NCI-H146 treated with DMSO at 0.1 percent for 48 hours (cell line): ENCODE data around the gene DHX40.
A peak's percentile ranks its signal among the peaks of the same experiment; 100 is the strongest.
"Not testable (repeated sequence)": the region's sequence is repeated elsewhere in the genome, so short reads cannot be mapped to it uniquely, and the experiment has no call there.

ENCODE experiments used
- DNase-seq: peaks from one replicate; lab custom pipeline; 2025; ENCODE audit not compliant: unreplicated experiment; lab: John Stamatoyannopoulos, UW

DHX40 gene, protein sequence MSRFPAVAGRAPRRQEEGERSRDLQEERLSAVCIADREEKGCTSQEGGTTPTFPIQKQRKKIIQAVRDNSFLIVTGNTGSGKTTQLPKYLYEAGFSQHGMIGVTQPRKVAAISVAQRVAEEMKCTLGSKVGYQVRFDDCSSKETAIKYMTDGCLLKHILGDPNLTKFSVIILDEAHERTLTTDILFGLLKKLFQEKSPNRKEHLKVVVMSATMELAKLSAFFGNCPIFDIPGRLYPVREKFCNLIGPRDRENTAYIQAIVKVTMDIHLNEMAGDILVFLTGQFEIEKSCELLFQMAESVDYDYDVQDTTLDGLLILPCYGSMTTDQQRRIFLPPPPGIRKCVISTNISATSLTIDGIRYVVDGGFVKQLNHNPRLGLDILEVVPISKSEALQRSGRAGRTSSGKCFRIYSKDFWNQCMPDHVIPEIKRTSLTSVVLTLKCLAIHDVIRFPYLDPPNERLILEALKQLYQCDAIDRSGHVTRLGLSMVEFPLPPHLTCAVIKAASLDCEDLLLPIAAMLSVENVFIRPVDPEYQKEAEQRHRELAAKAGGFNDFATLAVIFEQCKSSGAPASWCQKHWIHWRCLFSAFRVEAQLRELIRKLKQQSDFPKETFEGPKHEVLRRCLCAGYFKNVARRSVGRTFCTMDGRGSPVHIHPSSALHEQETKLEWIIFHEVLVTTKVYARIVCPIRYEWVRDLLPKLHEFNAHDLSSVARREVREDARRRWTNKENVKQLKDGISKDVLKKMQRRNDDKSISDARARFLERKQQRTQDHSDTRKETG

GRCh38 chr17:59565171-59565958 lies at the start of gene DHX40:
Gene DHX40 (plus strand): TSS chr17:59565610. CDS start chr17:59565672, 62 bp downstream.
- DNase-seq, result peak; percentile 85

GRCh38 chr17:59516451-59516850 lies 49.0 kb upstream of the DHX40 start:
- no peak for DNase-seq

GRCh38 chr17:59519132-59519531 lies 46.3 kb upstream of the DHX40 start:
- no peak for DNase-seq

DNA sequence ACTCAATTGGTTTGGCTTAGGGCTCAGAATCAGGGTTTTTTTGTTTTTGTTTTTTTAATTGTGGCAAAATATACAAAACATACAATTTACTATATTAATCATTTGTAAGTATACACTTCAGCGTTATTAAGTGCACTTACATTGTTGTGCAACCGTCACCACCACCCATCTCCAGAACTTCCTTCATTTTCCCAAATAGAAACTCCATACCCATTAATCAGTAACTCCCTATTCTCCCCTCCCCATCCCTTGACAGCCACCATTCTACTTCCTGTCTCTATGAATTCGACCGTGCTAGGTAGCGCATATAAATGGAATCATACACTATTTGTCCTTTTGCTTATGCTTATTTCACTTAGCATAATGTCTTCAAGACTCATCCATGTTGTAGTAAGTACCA lies 45.2 kb upstream of the DHX40 start:
- DNase-seq, result no peak

DNA sequence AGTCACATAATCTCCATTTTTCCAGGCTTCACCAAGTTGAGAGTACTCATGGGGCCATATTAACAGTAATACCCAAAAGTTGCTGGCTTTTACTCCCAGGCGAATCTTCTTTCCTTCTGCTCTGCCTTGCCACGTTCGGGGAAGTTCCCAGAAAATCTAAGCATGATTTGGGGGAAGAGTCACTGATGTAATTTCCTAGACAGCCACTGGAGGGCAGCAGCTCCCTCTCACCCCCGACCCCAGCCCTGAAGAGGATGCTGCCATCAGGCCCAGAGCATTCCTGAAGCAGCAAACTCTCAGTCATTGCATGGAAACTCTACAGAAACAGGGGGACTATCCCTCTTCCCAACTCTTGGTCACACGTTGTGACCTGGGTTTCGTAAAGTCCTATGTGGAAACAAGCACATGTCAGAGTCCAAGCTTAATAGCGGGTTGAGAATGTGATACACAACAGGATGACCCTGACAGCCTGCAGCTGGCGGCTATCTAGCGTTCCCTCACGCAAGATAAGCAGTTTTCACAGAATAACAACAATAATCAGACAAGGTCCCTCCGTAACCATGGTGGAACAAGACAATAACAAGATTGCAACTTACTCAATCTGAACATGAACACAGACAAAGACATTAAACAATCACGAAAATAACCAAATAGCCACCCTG lies 43.8 kb upstream of the DHX40 start:
- peak; percentile 53 for DNase-seq

DNA sequence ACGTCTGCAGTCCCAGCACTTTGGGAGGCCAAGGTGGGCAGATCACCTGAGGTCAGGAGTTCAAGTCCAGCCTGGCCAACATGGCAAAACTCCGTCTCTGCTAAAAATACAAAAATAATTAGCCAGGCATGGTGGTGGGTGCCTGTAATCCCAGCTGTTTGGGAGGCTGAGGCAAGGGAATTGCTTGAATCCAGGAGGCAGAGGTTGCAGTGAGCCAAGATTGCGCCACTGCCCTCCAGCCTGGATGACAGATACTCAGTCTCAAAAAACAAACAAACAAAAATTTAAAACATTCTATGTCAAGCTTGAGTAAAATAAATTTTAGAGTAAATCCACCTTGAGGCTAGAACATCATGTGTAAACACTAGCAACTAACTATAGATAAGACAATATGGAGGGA lies 40.5 kb upstream of the DHX40 start:
- not testable (repeated sequence) for DNase-seq

DNA sequence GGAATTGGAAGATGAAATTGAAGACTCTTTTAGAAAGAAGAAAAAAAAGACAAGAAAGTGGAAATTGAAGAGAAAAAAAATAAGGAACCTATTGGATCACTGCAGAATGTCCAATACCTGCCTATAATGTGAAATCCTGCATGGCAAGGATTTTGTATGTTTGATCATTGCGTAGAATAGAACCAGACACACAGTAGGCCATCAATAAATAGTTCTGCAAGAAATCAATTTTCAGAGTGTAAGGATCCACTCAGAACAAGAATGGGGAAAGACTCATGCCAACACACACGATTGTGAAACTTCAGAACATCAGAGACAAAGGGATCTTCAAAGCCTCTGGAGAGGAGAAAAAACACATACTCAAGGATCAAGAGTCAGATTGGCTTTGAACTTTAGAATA lies 39.7 kb upstream of the DHX40 start:
- DNase-seq, result no peak

DNA sequence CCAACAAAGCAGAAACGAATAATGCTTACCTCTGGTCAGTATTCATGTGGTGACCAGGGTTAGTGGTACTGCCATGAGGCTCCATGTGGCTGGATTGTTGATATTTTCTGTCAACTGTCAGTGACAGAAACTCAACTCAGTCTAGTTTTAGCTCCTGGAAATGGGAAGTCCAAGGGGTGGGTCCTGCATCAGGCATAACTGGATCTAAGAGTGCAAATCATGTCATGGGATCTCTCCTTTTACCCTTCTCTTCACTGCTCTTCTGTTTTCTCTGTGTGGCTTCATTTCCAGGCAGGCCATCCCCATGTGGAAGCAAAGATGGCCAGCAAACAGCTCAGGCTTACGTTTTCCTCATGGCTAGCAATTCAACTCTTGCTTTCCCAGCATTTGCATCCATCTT lies 39.0 kb upstream of the DHX40 start:
- no peak for DNase-seq

DNA sequence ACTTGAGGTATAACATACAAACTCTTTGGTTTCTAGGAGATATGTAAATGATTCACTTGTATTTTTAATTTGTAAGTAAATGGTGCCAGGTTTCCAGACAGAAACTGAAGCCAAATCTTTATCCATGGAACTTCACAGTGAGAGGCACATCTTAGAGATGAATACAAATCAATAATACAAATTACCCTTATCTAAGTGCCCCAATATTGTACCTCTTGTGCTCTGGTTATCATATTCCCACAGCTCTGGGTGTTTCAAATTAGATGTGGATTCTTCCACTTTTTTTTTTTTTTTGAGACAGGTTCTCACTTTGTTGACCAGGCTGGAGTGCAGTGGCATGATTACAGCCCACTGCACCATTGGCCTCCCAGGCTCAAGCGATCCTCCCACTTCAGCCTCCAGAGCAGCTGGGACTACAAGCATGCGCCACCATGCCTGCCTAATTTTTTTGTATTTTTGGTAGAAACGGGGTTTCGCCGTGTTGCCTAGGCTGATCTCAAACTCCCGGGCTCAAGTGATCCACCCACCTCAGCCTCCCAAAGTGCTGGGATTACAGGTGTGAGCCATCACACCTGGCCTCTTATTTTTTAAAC lies 38.0 kb upstream of the DHX40 start:
- no peak for DNase-seq

DNA sequence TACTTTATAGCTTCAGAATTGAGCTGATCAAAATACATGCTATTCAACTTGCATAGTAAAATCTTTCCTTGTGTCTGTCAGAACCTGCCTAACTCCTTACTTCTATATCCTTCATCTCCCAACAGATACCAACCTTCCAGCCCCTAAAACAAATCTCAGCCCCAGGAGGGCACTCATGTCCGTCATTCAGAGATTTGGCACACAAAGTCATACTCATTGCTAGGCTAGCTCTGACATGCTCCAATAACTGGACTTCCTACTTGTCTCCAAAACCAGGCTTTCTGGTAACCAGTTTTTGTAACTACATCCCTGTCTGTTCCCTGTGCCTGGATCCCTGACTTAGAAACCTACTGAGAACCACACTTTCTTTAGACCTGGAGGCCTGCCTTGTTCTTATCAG lies 37.5 kb upstream of the DHX40 start:
- no peak for DNase-seq

DNA sequence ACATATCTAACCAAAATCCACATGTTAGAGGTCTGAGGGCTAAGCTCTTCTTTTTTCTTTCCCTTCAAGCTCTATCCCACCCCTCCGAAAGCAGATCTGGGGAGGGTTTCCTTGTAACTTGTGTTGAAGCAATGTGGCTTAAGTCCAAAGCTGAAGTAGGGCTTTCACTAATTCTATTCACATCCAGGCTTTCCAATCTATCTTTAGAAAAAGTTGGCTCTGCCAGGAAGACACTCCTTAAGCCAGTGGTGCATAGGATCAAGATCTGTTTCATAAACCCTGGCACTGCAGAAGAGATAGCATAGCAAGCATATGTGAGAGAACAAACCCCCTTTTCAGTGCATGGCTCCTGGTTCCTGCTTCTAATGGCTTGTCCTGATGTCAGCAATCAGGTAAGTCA lies 34.9 kb upstream of the DHX40 start:
- no peak for DNase-seq

DNA sequence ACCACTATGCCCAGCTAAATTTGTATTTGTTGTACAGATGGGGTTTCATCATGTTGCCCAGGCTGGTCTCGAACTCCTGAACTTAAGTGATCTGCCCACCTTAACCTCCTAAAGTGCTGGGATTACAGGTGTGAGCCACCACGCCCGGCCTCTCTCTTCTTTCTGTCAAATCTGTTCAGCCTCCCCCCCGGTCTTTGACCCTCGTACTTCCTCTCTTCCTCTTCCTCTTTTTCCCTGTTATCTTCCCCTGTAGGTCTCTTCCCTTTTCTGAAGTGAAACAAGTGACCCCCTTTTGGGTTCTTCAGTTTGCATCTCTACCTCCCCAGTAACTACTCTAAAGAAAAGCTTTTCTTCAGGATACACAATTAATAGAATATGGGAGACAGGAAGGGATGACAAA lies 31.7 kb upstream of the DHX40 start:
- DNase-seq, result no peak

- DNase-seq, result no peak
These were observed 30.8 kb upstream of the DHX40 start for GRCh38 chr17:59534583-59534982.

DNA sequence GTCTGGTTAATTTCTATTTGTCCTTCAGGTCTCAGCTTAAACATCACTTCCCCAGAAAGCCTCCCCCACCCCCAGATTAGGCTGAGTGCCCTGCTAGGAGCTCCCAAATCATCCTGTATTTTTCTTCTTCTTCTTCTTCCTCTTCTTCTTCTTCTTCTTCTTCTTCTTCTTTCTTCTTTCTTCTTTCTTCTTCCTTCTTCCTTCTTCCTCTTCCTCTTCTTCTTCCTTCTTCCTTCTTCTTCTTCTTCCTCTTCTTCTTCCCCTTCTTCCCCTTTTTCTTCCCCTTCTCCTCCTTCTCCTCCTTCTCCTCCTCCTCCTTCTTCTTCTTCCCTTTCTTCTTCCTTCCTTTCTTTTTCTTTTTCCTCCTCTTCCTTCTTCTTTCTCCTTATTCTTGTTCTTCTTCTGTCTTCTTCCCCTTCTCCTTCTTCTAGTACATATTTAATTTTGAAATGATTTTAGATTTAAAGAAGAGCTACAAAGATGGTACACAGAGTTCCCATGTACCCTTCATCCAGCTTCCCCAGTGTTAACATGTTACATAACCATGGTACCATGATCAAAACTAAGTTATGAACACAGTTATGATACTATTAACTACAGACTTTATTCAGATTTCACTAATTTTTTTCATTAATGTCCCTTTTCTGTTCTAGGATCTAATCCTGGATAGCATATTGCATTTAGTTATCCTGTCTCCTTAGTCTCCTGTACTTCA lies 27.1 kb upstream of the DHX40 start:
- DNase-seq, result no peak

- no peak for DNase-seq
These were observed 22.3 kb upstream of the DHX40 start for GRCh38 chr17:59542960-59543635.

- DNase-seq, result no peak
These were observed 19.5 kb upstream of the DHX40 start for GRCh38 chr17:59545942-59546341.

DNA sequence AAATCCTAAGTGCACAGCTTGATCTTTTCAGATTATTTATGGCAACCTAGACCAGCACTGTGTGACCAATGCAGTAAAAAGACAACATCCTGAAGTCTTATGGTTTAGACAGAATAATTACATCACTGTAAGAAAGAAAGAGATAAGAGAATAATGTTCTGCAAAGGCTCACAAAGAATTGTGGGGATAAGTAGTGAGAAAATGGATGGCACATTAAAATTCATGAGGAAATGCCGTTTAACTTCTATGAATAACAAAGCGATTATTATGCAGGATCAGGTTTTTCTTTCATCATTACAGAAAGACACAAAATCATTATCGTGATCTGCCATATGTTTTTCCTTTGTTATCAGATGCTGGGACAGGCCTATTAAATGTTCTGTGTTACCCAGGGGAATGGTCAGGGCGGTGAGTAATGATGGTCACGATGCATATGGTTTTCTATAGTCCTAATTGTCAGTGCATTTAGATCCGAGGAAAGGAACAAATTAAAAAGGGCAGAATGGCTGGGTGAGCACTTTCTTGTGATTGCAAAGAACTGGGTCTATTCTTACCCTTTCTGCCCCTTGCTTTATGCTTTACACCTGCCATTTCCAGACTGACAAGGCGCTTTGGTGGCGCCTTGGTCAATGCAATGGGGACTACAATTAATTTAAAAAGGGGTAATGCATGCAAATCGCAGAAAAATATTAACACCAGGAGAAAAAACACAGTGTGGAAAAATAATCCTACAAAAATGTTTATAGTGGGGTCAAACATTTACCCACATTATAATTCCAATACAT lies 18.1 kb upstream of the DHX40 start:
- peak; percentile 36 for DNase-seq

DNA sequence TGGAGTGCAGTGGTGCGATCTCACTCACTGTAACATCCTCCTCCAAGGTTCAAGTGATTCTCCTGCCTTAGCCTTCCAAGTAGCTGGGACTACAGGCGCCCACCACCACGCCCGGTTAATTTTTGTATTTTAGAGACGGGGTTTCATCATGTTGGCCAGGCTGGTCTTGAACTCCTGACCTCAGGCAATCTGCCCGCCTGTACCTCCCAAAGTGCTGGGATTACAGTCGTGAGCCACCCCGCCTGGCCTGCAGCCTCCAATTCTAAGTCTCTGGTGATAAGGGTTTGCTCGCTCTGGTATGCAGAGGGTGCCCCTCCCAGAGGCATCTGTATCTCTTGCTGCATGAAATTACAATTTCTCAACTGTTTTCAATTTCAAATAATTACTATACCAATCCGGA lies 16.4 kb upstream of the DHX40 start:
- not testable (repeated sequence) for DNase-seq

GRCh38 chr17:59550703-59551102 lies 14.7 kb upstream of the DHX40 start:
- no peak for DNase-seq
